ENCODE results near the gene MAP3K21. TPM values are rescaled to one million over a fixed set of nuclear protein-coding genes. Genes with fewer than 3 reads are reported as not detected.

Gene MAP3K21
- under 1 TPM; 0.24 to 0.52 (median 0.30) TPM for polyA plus RNA-seq (ENCODE audit: insufficient read length in 10 of 10)
- long read RNA-seq, donor 1 = 0 reads
- long read RNA-seq, donor 2 = 0 reads
- long read RNA-seq, donor 3 = 0 reads
- long read RNA-seq, donor 4 = 0 reads
- long read RNA-seq, donor 5 = 0 reads
- long read RNA-seq, donor 6 = 0 reads
- long read RNA-seq, donor 7 = 0 reads
- long read RNA-seq, donor 8 = 0 reads
- long read RNA-seq, donor 9 = 0 reads

DNA sequence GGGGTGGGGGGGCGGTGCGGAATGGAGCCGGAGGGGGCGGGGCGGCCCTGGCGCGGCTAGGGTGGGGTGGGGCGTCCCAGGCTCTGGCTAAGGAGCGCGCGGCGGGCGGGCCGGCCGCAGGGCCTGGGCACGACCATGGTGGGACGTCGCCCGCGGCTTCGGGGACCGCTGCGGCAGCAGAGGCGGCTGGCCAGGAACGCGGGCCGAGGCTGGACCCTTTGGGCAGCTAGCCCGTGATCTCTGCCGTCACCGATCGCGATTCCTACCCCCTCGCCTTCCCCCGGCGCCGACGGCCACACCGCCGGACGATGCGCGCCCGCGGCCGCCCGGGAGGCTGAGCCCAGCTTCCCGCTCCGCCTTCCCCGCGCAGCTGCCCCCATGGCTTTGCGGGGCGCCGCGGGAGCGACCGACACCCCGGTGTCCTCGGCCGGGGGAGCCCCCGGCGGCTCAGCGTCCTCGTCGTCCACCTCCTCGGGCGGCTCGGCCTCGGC lies at the start of gene MAP3K21:
Gene MAP3K21 (plus strand): TSS at position 74 of the 491 bp plus-strand sequence. CDS start 305 bp downstream, at position 379.
- DNase-seq = peak in 2 of 3 donors; percentile 11 to 62

DNA sequence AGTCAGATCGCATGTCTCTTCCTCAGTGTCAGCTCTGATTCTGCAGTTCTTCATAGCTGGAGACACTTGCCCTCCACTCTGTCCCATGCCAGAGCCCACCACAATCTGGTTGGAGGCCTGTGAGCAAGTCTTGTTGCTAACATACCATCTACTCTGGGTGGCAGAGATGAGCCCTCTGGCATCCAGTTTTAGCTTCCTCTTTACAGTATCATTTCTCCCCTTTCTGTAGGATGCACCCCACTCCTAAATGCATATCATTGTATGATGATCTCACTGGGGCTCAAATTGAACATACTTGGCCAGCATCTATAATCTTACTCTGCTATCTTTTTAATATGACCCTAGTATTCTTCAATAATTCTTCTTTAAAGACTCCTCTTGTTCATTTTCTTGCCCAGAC lies 48.9 kb upstream of the MAP3K21 start:
- no peak for DNase-seq

DNA sequence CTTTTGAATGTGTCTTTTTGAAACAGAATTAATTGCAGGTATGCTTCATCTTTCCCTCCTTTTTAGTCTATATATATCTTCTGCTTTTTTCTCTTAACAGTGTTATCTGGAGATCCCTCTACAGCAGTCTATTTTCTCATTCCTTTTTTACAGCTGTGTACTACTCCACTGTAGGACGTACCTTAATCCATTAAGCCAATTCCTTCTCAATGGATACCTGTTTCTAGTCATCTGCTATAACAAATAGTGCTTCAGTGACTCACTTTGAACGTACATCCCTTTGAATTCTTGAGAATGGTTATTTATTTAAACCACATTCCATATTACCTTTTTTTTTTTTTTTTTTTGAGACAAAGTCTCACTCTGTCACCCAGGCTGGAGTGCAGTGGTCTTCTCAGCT lies 47.6 kb upstream of the MAP3K21 start:
- no peak for DNase-seq

DNA sequence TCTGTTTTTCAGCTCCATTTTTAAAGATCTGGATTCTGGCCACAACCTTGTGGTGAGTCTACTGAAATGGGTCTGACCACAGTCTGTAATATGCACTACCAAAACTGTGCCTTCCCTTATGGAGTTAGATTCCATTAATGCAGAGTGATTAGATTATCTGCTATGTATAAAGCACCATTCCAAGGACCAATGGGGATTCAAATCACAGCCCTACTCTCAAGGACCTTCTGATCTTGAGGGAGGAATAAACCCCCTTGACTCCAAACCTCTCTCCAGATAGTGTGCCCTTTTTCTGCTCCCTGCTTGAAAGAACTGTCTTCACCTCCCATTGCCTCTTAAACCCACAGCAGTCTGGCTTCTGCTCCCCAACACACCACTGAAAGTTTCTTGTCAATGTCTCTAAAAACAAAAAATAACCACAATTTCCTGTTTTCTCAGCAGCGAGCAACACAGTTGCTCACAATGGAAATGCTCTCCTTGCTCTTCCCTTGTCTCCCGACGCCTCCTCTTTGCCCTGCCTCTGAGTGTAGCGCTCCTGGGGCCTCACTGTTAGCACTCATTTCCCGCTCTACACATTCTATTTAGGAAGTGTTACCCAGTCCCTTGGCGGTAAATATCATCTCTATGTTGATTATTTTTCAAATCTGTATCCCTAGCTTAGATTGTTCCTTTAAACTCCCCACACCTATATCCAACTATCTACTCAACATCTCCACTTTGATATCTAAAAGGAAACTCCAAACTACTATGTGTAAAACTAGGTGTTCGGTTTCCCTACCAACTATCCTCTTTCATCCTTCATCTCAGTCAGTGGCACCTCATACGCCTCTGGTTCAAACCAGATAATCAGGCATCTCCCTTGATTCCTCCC lies 45.6 kb upstream of the MAP3K21 start:
- peak in 2 of 3 donors; percentile 17 to 18 for DNase-seq

DNA sequence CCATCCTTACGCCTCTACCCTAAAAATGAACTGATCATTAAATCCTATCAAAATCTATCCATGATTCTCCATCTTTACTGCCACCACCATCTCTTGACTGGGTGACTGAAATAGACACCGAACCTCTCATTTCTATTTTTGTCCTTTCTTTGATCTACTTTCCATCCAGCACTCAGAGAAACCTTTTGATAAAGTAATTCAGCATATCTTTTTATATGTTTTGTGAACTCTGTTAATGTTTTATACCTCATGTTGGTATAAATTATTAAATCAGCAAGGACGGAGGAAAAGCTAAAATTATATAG lies 45.0 kb upstream of the MAP3K21 start:
- no peak for DNase-seq

DNA sequence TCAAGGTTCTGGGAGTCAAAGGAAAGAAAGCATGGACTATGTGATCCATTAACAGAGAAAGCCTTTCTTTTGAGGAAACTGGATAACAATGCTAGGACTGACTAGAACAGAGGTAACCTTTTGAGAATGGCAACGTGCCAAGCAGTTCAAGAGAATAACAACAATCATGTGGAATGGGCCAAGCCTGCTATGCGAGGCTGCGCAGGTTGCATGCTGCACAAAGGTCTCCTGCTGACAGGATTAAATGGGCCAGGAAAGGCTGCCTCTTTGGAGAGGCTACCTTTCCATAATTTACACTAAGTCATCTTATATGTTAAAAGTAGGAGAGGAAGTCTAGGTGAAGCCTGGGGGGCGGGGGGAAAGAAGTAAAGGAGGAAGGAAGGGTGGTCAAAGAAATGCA lies 37.8 kb upstream of the MAP3K21 start:
- DNase-seq = no peak

DNA sequence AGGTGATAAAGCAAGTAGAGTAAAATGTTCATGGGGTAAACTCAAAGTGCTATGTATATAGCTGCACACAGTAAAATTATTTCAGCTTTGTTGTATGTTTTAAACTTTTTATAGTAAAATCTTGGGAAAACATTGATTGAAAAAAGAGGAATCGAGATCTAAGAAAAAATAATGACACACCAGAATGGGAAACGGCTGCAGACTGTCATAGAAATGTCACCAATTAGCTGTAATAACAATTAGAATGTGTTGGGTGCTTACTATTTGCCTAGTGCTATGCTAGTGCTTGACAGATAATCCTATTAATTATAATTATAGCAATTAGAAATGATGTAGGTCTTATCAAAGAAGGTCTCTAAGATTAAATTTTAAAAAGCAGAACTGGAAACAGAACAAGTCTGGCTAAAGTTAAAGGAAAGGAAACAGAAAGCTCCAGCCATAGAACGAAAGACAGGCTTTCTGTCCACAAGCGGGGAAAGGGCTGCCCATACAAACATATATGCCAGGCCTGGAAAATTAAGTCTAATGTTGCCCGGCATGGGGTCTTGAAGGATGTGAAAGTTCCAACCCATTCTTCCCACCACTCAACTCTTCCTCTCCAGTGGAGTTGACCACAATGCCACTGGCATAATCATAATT lies 37.0 kb upstream of the MAP3K21 start:
- DNase-seq = no peak

DNA sequence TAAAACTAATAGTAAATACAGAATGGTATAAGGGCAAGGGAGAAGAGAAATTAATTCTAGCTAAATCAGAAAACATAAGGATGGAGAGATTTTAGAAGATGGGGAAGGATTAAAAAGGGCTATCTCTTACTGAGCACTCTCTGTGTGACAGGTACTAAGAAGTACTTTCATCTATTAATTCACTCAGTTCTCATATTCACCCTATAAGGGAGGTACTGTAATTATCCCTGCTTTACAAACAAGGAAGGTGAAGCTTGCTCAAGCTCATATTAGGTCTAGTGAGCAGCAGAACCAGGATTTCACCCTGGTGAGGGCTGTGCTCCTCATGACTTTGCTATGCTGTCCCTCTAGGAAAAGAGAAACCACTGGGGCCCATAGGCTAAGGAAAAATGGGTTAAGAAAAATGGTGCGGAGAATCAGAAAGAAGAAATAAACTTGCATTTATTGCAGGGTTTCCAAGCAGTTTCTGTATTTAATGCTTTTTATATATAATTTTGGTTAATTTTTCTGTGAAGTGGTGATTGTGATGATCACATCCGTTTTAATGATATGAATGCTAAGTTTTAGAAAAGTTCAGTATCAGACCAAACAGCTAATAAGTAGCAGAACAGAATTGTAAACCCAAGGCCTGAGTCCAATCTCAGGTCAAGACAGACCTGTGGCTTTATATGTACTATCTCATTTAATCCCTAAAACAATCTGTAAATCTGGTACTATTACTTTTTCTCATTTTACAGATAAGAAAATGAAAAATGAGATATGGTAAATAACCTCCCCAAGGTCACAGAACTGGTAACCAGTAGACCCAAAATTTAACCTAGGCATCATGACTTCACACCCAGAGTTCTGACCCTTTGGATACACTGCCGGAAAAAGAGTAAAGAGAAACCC lies 33.7 kb upstream of the MAP3K21 start:
- DNase-seq = no peak

DNA sequence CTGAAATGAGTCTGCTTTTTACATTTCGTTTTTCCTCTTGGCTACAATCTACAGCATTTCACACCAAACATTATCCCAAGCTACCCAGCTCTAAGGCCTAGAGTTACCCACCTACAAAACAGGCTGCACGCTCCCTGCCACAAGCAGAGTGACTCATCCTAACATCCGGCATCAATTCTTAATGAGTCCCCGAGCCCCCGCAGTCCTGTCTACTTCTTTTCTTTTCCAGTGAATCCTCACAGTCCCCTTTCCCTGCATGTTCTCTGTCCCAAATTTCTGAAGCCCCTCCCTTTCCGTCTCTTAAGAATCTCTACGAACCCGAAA lies 32.6 kb upstream of the MAP3K21 start:
- DNase-seq = peak in 2 of 3 donors; percentile 31 to 53

DNA sequence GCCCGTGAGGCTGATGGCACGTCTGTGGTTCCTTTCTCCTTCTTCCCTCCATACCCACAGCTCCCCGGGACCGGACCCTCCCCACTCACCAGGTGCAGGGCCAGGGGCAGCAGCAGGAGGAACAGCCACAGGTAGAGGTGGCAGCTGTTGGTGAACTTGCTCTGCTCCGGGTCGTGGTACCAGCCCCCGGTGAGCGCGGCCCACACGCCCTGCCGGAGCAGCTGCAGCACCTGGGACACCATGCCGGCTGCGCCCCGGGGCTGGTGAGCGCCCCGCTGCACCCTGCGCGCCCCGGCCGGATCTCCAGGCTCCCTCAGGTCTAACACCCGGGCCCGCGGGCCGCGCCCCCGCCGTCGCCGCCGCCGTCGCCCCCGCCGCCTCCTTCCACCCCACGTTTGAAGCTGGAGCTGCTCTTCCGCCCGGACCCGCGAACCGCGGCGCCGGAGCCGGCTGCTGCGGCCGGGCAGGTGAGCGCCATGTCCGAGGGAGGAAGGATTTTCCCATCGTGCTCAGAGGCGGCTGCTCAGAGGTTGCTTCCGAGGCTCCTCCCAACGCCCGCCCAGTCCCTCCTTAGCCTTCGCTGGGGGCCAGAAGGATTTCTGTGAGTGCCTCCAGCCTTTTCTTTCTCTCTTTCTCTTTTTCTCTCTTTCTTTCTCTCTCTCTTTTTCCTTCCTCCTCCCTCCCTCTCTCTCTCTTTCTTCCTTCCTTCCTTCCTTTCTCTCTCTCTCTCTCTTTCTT lies 32.1 kb upstream of the MAP3K21 start, which contains the start of gene PCNX2:
Gene PCNX2 (minus strand): TSS at position 489 of the 738 bp plus-strand sequence. CDS start 247 bp downstream, at position 242.
- DNase-seq = peak in 2 of 3 donors; percentile 38 to 74

DNA sequence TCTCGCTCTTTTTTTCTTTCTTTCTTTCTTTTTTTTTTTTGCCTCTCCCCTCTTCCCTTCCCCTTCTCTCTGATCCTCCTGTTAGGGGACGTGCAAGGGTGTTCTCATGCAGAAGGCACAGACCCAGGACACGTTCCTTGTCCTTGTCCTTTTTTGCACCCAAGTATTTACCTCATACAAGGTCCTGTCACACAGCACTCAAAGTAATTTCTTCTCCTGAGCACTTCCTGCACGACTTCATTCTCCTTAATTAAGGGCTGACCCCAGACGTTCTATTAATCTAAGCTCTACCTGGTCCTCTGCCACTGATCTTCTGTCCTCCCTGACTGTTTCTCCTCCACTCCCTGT lies 31.6 kb upstream of the MAP3K21 start:
- DNase-seq = no peak

DNA sequence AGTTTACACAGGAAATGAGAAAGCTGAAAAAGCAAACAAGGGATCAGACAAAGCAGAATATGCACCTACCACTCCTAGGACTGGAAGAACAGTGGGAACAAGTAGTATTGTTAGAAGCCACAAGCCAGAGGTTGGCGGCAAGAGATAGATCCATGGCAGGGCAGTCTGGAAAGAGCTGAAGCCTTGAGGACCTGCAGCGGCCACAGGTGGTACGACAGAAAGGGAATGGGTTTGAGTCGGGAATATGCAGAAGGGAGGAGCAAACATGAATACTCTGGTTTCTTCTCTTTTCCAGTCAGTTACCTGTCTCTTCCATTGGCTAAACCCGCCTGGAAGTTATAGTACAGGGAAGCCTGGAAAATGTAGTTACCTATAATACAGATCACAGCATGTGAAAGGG lies 28.1 kb upstream of the MAP3K21 start:
- no peak for DNase-seq

DNA sequence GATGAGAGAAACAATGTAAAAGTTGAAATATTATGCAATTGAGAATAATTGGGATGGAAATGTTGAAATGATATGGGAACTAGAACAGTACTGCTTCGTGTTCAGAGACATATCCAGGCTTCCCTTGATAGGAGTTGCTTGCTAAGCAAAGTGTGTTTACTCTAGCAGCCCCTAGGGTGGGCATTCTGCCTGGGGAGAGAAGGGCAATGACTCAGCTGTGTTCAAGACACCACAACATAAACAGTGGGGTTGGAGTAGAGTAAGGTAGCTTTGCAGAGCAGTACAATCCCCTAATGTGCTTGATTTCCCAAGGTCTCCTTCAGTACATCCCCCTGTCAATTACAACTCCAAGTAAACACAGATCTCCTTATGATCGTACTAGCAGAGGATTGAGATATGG lies 27.2 kb upstream of the MAP3K21 start:
- no peak for DNase-seq

DNA sequence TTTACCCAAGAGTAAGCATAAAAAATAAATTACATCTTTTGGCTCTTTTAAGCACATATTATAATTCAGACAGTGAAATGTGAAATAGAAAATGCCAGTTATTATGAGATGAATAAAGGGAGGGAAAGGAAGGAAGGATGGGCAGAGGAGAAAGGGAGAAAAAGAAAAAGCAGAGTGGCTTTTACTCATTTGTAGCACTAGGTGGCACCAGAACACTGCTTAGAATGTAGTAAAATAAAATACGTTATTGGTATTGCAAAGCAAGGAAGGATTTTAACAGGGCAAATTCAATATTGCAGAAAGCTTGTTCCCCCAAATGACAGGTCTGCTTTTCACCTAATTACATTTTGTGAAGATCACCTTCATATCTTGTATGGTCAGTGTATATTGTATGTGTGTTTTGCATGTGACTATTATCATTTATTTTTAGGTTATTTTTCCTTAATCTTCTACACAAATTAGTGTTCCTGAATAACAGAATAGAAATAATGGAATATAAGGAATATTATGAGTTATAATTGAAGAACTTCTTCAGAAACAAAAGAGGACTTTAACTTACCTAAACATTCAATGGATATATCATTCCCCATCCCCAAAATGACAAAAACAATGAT lies 22.9 kb upstream of the MAP3K21 start:
- DNase-seq = peak in 1 of 3 donors; percentile 42

DNA sequence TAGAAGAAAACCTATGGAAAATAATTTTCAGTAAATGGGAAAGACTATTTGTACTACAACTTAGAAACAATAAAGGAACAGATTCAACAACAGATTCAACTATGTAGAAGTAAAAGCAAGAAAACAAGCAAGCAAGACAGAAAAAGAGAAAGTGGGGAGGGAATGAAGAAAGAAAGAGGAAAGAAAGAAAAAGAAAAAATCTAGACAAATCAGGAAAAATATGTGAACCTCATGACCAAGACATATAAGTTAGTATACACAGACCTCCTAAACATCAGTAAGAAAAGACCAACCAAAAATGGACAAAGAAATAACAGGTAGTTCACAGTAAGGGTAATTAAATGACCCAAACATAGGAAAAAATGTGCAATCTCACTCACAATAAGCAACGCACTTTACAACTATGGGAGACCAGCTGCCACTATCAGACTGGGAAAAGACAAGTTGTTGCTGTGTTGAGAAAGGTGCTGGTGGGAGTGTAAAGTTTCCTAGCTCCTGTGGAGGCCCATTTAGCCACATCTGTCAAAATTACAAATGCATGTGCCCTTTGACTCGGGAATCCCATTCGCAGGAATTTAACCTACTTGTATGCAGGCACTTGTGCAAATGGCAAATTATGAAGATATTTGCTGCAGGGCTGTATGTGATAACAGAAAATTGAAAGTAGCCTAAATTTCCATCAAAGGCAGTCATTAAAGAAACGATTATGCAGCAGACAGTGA lies 13.9 kb upstream of the MAP3K21 start:
- DNase-seq = no peak

DNA sequence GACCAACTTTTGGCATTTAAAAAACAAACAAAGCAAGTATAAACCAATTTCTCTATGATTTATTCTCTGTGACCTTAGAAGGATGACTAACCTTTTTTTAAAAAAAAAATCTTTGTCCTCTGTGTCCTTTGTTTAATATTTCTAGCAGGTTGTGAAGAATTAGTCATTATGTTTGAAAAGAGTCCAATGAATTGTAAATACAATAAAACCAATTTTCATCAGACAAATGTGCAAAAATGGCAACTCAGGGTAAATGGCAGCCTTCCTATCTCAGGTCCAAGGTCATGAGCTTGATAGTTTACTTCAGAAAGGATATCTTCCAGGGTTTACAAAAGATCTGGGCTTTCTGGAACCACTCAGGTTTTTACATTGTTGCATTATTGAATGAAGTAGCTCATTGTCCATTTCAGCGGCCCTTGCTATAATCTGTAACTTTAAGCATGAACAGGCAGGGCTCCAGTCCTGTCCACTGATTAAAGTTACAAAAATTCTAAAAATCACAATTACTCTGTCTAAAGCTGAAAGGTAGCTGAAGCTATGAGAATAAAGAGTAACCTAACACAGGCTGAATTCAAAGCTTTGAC lies 11.7 kb upstream of the MAP3K21 start:
- no peak for DNase-seq

DNA sequence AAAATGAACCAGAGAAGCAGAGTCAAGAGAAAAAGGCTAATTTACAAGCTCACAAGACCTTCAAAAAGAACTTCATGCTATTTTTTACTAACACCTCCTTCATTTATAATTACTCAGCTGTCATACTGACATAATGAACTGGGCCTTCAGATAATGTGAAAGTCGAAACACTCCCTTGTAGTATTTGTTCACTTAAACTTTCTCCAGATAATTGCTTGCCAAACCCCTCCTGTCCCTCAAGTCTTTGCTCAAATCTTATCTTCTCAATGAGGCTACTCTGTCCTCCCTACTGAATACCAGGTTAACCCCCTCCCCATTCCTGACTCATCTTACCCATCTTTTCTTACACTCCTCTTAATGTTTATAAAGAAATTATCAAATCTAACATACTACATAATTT lies 11.1 kb upstream of the MAP3K21 start:
- DNase-seq = no peak

DNA sequence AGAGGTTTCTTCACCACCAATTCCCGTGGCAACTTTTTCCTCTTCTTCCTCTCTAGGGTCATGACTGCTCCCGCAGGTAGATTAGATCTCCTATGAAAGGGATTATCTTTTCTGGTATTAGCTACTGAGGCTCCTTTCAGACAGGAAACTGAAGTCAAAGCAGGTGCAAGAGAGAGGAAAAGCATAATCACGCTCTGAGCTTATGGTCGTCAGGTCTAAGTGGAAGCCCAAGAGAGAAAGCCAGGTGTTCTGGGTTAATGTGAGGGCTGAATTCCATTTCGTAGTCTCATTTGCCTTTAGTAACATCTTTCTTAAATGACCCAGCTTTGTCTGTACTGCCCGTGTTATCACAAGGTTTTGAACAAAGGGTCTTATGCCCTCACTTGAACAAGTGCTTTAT lies 8.3 kb upstream of the MAP3K21 start:
- DNase-seq = no peak

DNA sequence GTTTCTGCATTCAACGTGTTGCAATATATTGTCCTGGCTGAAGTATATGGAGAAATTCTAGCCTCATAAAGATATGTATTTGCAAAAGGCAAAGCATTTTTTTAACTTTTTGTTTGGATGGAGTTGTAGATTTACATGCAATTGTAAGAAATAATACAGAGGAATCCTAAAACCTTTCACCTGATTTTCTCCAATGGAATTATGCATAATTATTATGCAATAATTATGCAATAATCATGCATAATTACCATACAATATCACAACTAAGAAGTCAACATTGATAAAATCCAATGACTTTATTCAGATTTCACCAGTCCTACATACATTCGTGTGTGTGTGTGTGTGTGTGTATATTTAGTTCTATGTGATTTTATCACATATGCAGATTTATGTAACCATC lies 7.5 kb upstream of the MAP3K21 start:
- no peak for DNase-seq

DNA sequence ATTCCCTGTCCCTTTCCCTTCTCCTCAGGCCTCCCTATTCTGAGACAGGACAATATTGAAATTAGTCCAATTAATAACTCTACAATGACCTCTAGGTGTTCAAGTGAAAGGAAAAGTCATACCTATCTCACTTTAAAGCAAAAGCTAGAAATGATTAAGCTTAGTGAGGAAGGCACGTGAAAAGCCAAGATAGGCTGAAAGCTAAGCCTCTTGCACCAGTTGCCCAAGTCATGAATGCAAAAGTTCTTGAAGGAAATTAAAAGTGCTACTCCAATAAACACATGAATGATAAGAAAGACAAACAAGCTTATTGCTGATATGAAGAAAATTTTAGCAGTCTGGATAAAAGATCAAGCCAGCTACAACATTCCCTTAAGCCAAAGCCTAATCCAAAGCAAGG lies 3.8 kb upstream of the MAP3K21 start:
- no peak for DNase-seq
